SK-N-SH treated with all-trans-retinoic acid at 6 μM for 48 hours (cell line): ENCODE data around the gene ABCA3.

ENCODE experiments used
- ARNTL ChIP-seq: fragments of 450-650 bp; formaldehyde crosslinking; IDR thresholded peaks from 2 replicates; pipeline ENCODE4 v1.5.0; 2020; ENCODE audit warnings: low read depth, mild to moderate bottlenecking, moderate library complexity, borderline replicate concordance
- CREB5 ChIP-seq: fragments of 250-450 bp; sonication (Bioruptor Pico); IDR thresholded peaks from 2 replicates; pipeline ENCODE4 v1.5.1; 2020; ENCODE audit warnings: low read depth, mild to moderate bottlenecking, moderate library complexity
- ISL1 ChIP-seq: fragments of 250-450 bp; sonication (Bioruptor Pico); IDR thresholded peaks from 2 replicates; pipeline ENCODE4 v2.1.2; 2022; ENCODE audit warnings: mild to moderate bottlenecking, moderate library complexity
- OSR1 ChIP-seq: fragments of 250-450 bp; sonication (Bioruptor Pico); IDR thresholded peaks from 2 replicates; pipeline ENCODE4 v1.8.0; 2022; ENCODE audit warnings: moderate library complexity, mild to moderate bottlenecking, inconsistent platforms
- PPARA ChIP-seq: fragments of 250-450 bp; sonication (Bioruptor Pico); IDR thresholded peaks from 2 replicates; pipeline ENCODE4 v1.5.0; 2020; ENCODE audit warnings: mild to moderate bottlenecking, borderline replicate concordance
- RARB ChIP-seq: fragments of 250-450 bp; sonication (Bioruptor Pico); IDR thresholded peaks from 2 replicates; pipeline ENCODE4 v1.8.0; 2021; ENCODE audit warnings: mild to moderate bottlenecking, moderate library complexity
- SNAI2 ChIP-seq: fragments of 250-450 bp; sonication (Bioruptor Pico); IDR thresholded peaks from 2 replicates; pipeline ENCODE4 v1.5.0; 2020; ENCODE audit warnings: mild to moderate bottlenecking, moderate library complexity
- ZFP3 ChIP-seq: fragments of 250-450 bp; sonication (Bioruptor Pico); IDR thresholded peaks from 2 replicates; pipeline ENCODE4 v1.5.0; 2020; ENCODE audit warnings: mild to moderate bottlenecking, moderate library complexity
- ZFP30 ChIP-seq: fragments of 450-650 bp; formaldehyde crosslinking; IDR thresholded peaks from 2 replicates; pipeline ENCODE4 v1.5.0; 2022; ENCODE audit warnings: mild to moderate bottlenecking, moderate library complexity
- ZNF8 ChIP-seq: fragments of 450-650 bp; formaldehyde crosslinking; IDR thresholded peaks from 2 replicates; pipeline ENCODE4 v1.5.0; 2020; ENCODE audit warnings: mild to moderate bottlenecking, moderate library complexity
- TF ChIP-seq, protein P1 (sequence below): fragments of 250-450 bp; sonication (Bioruptor Pico); IDR thresholded peaks from 2 replicates; pipeline ENCODE4 v1.8.0; 2020; ENCODE audit warnings: mild to moderate bottlenecking, moderate library complexity, borderline replicate concordance

DNA sequence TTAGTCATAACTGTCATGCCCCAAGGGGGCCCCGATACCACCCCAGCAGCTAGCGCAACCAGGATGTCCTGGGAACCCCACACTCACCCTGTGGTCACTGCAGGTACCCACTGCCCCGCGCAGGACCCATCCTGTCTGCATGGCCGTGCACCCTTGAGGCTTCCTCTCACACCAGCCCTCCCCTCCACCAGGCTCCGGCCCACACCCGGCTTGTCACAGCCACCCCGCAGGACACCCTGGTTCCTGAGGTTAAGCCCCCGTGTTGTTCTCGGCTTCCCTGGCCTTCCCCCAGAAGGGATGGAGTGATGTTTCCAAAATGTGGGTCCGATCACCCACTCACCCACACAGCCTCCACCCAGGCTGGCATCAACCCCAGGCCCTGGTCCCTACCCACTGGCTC, 96.7 kb downstream of the ABCA3 start:
- TF ChIP-seq, protein P1, sequence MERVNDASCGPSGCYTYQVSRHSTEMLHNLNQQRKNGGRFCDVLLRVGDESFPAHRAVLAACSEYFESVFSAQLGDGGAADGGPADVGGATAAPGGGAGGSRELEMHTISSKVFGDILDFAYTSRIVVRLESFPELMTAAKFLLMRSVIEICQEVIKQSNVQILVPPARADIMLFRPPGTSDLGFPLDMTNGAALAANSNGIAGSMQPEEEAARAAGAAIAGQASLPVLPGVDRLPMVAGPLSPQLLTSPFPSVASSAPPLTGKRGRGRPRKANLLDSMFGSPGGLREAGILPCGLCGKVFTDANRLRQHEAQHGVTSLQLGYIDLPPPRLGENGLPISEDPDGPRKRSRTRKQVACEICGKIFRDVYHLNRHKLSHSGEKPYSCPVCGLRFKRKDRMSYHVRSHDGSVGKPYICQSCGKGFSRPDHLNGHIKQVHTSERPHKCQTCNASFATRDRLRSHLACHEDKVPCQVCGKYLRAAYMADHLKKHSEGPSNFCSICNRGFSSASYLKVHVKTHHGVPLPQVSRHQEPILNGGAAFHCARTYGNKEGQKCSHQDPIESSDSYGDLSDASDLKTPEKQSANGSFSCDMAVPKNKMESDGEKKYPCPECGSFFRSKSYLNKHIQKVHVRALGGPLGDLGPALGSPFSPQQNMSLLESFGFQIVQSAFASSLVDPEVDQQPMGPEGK, result no peak
- TF ChIP-seq ZNF8 (CRISPR knock-in tag) (no peak), RARB (no peak), PPARA (CRISPR knock-in tag) (no peak), CREB5 (no peak), ISL1 (CRISPR knock-in tag) (no peak), SNAI2 (no peak), ZFP3 (CRISPR knock-in tag) (no peak), ZFP30 (no peak), ARNTL (no peak), OSR1 (no peak)
